OCI-LY7 (cell line): ENCODE results near the gene ADGRF1. TPM values are rescaled to one million over a fixed set of nuclear protein-coding genes. Genes with fewer than 3 reads are reported as not detected.

Source experiments
- BruUV-seq: library from RNA; stranded (reverse); fragments of 400-500 nt; replicated peaks from 2 replicates; lab custom pipeline; 2021; lab: Mats Ljungman, UMichigan
- CTCF ChIA-PET: fragments of 300-600 bp; sonication (Branson Sonifier 250); formaldehyde crosslinking; loops from one replicate; lab custom pipeline; 2022; ENCODE audit warnings: antibody characterized with exemption; ENCODE audit not compliant: unreplicated experiment; lab: Charles Lee
- POLR2A ChIA-PET: fragments of 300-600 bp; sonication (Branson Sonifier 250); formaldehyde crosslinking; loops from one replicate; lab custom pipeline; 2022; ENCODE audit warnings: antibody characterized with exemption; lab: Charles Lee
- DNase-seq: peaks from one replicate; pipeline ENCODE4 v3.0.0-alpha.2; 2015; ENCODE audit warnings: low spot score
- H2AFZ ChIP-seq: fragments of 200-600 bp; sonication (generic), shearing (Covaris generic); 2 replicates; pipeline ENCODE4 v1.6.1; 2014; ENCODE audit warnings: mild to moderate bottlenecking, antibody characterized with exemption, low read length, moderate library complexity
- H3K27ac ChIP-seq: fragments of 200-600 bp; sonication (generic); 2 replicates; pipeline ENCODE4 v1.5.1; 2014; ENCODE audit warnings: mixed run types, low read depth, mild to moderate bottlenecking, moderate library complexity, low read length, inconsistent platforms; ENCODE audit not compliant: poor library complexity, severe bottlenecking
- H3K36me3 ChIP-seq: fragments of 200-600 bp; sonication (generic); 2 replicates; pipeline ENCODE4 v1.6.1; 2014; ENCODE audit warnings: mild to moderate bottlenecking, antibody characterized with exemption, low read length, moderate library complexity, mixed read lengths; ENCODE audit not compliant: insufficient read depth
- H3K4me1 ChIP-seq: fragments of 200-600 bp; sonication (generic); 2 replicates; pipeline ENCODE4 v1.5.1; 2014; ENCODE audit warnings: mild to moderate bottlenecking, low read length; ENCODE audit not compliant: insufficient read depth, poor library complexity, severe bottlenecking
- H3K4me2 ChIP-seq: fragments of 200-600 bp; sonication (generic); 2 replicates; pipeline ENCODE4 v1.6.1; 2014; ENCODE audit warnings: mild to moderate bottlenecking, low read length
- H3K4me3 ChIP-seq: fragments of 200-600 bp; sonication (generic); 2 replicates; pipeline ENCODE4 v1.5.1; 2014; ENCODE audit warnings: mild to moderate bottlenecking, low read depth, low read length; ENCODE audit not compliant: poor library complexity, severe bottlenecking
- H3K79me2 ChIP-seq: fragments of 200-600 bp; sonication (generic); 2 replicates; pipeline ENCODE4 v1.6.1; 2016; ENCODE audit warnings: low read depth, mild to moderate bottlenecking, low read length, moderate library complexity, mixed read lengths; ENCODE audit not compliant: insufficient read depth
- H3K9me2 ChIP-seq: fragments of 200-600 bp; sonication (generic); 2 replicates; pipeline ENCODE4 v1.6.1; 2016; ENCODE audit warnings: mild to moderate bottlenecking, low read length, mixed read lengths; ENCODE audit not compliant: insufficient read depth
- H3K9me3 ChIP-seq: fragments of 200-600 bp; sonication (generic); 2 replicates; pipeline ENCODE4 v1.6.1; 2014; ENCODE audit warnings: mild to moderate bottlenecking, mixed run types, low read length, mixed read lengths
- H4K20me1 ChIP-seq: fragments of 200-600 bp; sonication (generic); 2 replicates; pipeline ENCODE4 v1.6.1; 2014; ENCODE audit warnings: mild to moderate bottlenecking, antibody characterized with exemption, low read length, moderate library complexity, mixed read lengths; ENCODE audit not compliant: insufficient read depth
- EZH2phosphoT487 ChIP-seq: fragments of 200-600 bp; sonication (generic); IDR thresholded peaks from 2 replicates; pipeline ENCODE4 v1.6.1; 2018; ENCODE audit warnings: low read depth, borderline replicate concordance, mild to moderate bottlenecking, mixed run types, antibody characterized with exemption, low read length, moderate library complexity, mixed read lengths
- intact Hi-C: fragments of 100-400 bp; cut with micrococcal nuclease; formaldehyde crosslinking; loops from one replicate; pipeline ENCODE4 v1.10.0; 2022; ENCODE audit not compliant: unreplicated experiment
- total RNA-seq, 2 experiments: library from RNA; depleted of rRNA in 1 of 2; stranded (reverse); fragments of >200 nt in 1 of 2; shearing (Covaris generic) in 1 of 2; gene quantifications; 2 replicates each; pipeline ENCODE4 v1.2.3, GENCODE V29; 2014 to 2022
- TF ChIP-seq, protein P1 (sequence below): fragments of 200-600 bp; sonication (generic); conservative IDR thresholded peaks from 2 replicates; pipeline ENCODE4 v1.5.1; 2014; ENCODE audit warnings: mild to moderate bottlenecking, antibody characterized with exemption, low read length, moderate library complexity, mixed read lengths

ADGRF1 gene
- total RNA-seq, 2 experiments from 2014 or later: not detected

DNA sequence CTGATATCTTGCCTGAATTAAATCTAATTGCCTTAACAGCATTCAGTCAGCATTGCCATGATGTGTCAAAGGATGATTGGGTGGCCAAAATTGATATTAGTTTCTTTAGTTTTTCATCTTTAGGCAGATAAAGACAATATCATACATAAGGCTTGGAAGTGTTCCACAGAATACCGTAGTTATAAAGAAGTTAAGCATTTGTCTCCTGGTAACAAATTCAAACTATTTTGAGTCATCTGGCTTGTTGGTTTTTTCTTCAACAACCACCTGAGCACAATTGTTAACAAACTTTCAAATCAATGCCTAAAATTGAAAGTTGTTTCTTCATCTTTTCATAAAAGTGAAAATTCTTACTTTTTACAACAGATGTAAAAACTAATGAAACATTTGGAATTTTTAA, 72.9 kb downstream of the ADGRF1 start:
- H3K4me3 ChIP-seq: no peak overlapping the region
- no peak for TF ChIP-seq EZH2phosphoT487
- TF ChIP-seq, protein P1, sequence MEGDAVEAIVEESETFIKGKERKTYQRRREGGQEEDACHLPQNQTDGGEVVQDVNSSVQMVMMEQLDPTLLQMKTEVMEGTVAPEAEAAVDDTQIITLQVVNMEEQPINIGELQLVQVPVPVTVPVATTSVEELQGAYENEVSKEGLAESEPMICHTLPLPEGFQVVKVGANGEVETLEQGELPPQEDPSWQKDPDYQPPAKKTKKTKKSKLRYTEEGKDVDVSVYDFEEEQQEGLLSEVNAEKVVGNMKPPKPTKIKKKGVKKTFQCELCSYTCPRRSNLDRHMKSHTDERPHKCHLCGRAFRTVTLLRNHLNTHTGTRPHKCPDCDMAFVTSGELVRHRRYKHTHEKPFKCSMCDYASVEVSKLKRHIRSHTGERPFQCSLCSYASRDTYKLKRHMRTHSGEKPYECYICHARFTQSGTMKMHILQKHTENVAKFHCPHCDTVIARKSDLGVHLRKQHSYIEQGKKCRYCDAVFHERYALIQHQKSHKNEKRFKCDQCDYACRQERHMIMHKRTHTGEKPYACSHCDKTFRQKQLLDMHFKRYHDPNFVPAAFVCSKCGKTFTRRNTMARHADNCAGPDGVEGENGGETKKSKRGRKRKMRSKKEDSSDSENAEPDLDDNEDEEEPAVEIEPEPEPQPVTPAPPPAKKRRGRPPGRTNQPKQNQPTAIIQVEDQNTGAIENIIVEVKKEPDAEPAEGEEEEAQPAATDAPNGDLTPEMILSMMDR: no peak
- BruUV-seq: no TSS peak
- H3K4me2 ChIP-seq: no peak overlapping the region
- no peaks in the 10 kb centered on the region for H3K79me2 ChIP-seq
- no peak overlapping the region for H2AFZ ChIP-seq
- intact Hi-C loops: no loop called here
- H3K36me3 ChIP-seq: no peaks in the 10 kb centered on the region
- no peak for DNase-seq
- no peak overlapping the region for H3K27ac ChIP-seq
- H3K9me3 ChIP-seq: no peaks in the 10 kb centered on the region
- POLR2A ChIA-PET: interaction anchor here (0.8 kb wide), 1 partner anchor 9 kb away, joined by 3 read pairs; no protein-coding TSS in a partner anchor
- H3K9me2 ChIP-seq: no peaks in the 10 kb centered on the region
- no peaks in the 10 kb centered on the region for H4K20me1 ChIP-seq
- no peaks in the 10 kb centered on the region for H3K4me1 ChIP-seq
- CTCF ChIA-PET: no interaction called here

DNA sequence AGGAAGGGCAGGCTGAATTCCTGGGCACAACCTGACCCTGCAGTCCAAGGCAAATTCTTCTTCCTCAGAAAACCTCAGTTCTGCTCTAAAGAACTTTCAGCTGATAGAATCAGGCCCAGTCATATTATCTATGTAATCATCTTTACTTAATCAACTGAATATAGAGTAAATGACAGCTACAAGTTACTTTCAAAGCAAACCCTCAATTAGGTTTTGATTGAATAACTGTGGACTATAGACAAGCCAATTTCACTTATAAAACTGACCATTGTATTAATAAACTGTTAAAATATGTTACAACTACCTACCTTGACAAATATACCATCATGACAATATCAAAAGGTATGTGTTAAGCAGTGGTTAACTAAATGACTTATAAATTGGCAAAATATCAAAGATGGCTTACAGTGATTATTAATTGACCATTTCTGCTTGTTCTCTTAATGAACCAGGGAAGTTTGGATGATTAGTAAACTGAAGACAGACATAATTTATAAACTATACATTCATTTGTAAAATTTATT, 74.2 kb downstream of the ADGRF1 start:
- Histone ChIP-seq H2AFZ (no peak overlapping the region), H3K9me3 (no peaks in the 10 kb centered on the region), H3K27ac (no peak overlapping the region), H3K4me3 (no peak overlapping the region), H3K4me2 (no peak overlapping the region), H3K36me3 (no peaks in the 10 kb centered on the region), H3K79me2 (no peaks in the 10 kb centered on the region), H3K9me2 (no peaks in the 10 kb centered on the region), H4K20me1 (no peaks in the 10 kb centered on the region), H3K4me1 (no peaks in the 10 kb centered on the region)
- ChIA-PET POLR2A (no interaction called here), CTCF (no interaction called here)
- intact Hi-C loops: no loop called here
- no TSS peak for BruUV-seq
- no peak for TF ChIP-seq EZH2phosphoT487
- TF ChIP-seq, protein P1: no peak
- no peak for DNase-seq

DNA sequence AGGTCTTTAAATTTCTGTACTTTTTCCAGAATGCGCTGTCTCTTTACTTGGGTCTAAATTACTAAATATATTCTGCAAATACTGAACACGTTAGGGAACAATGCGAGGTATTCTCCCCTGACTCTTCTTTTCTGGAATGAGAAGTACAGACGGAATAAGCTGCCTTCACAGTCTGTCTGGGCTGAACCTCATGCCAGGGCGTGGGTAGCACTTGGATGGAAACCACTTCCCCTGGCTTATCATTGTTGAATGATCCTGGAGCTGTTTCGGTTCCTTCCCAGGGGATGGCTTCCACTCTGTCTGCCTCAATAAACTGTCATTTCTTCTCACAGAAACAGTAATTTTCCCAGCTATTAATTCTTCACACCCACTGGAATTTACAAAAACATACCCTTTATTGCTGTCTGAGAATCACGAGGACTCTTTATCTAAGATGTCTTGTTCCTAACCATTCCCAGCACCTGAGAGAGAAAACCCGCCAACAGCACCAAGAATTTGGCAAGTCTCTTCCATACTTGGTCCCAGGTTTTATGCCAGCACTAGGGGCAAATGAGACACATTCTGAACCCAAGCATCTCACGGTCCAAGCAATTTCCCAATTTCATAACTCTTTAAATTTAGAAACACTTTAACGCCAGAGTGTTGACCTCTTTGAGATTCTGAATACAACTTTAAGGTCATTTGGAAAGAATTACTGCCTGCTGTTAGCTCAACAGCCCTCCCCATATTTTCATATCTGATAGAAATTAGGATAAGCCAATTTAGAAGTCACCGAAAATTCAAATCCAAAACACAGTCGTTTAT, 77.2 kb downstream of the ADGRF1 start:
- intact Hi-C loops: no loop called here
- TF ChIP-seq EZH2phosphoT487: no peak
- TF ChIP-seq, protein P1: no peak
- ChIA-PET CTCF (no interaction called here), POLR2A (interaction anchor here (0.6 to 0.7 kb wide), 2 partner anchors 24 to 30 kb away, joined by 3 to 4 read pairs; no protein-coding TSS in a partner anchor)
- BruUV-seq: no TSS peak
- no peak for DNase-seq
- Histone ChIP-seq H3K4me3 (no peak overlapping the region), H3K36me3 (no peaks in the 10 kb centered on the region), H3K4me1 (no peaks in the 10 kb centered on the region), H2AFZ (no peak overlapping the region), H3K4me2 (no peak overlapping the region), H4K20me1 (no peaks in the 10 kb centered on the region), H3K9me3 (no peaks in the 10 kb centered on the region), H3K27ac (no peak overlapping the region), H3K79me2 (no peaks in the 10 kb centered on the region), H3K9me2 (no peaks in the 10 kb centered on the region)
